Measurements from ENCODE around the gene GPC2. TPM values are rescaled to one million over a fixed set of nuclear protein-coding genes. Genes with fewer than 3 reads are reported as not detected.
A peak's percentile ranks its signal among the peaks of the same experiment; 100 is the strongest.

Gene GPC2
- total and polyA plus RNA-seq, 7 donors: 0.41 to 5.3 (median 0.71) TPM; not detected in 2

- Histone ChIP-seq H3K4me1 (peaks cover 0 to 34% (median 26%) of the 10 kb centered on the region in 4 donors), H3K27me3 (no peaks in the 10 kb centered on the region), H3K27ac (peak overlapping the region in 1 of 4 donors; percentile 8), H3K36me3 (peaks cover 0 to 12% (median 0%) of the 10 kb centered on the region in 4 donors), H3K9me3 (no peaks in the 10 kb centered on the region), H3K4me3 (no peak overlapping the region)
- WGBS, 2 donors: 33 to 80% methylated on average over 13 of the region's 13 CpGs
- intact Hi-C loops (cut with DNase I): no loop called here
- no peak for DNase-seq
- TF ChIP-seq POLR2AphosphoS5 (IDR thresholded peaks at IDR 0.05): no peak
- TF ChIP-seq CTCF (IDR thresholded peaks at IDR 0.05): no peak
- TF ChIP-seq EP300 (IDR thresholded peaks at IDR 0.05): no peak
- TF ChIP-seq POLR2A (IDR thresholded peaks at IDR 0.05): no peak
Measured at GRCh38 chr7:100122067-100122466, 55.1 kb downstream of the GPC2 start.

DNA sequence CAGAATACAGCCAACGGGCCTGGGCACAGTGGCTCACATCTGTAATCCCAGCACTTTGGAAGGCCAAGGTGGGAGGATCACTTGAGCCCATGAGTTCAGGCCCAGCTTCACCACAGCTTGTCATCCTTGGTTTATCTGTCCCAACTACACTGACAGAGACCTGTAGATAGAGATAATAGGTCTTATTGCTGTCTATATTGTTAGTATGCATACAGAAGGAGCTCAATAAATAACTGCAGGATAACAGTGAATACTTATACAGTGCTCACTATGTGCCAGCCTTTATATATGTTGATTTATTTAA, 56.5 kb downstream of the GPC2 start:
- 38 to 58% methylated on average over 1 of the region's 1 CpG for WGBS, 2 donors
- TF ChIP-seq POLR2AphosphoS5 (IDR thresholded peaks at IDR 0.05) (no peak), EP300 (IDR thresholded peaks at IDR 0.05) (no peak), CTCF (IDR thresholded peaks at IDR 0.05) (no peak), POLR2A (IDR thresholded peaks at IDR 0.05) (no peak)
- Histone ChIP-seq H3K4me1 (peaks cover 0 to 24% (median 19%) of the 10 kb centered on the region in 4 donors), H3K4me3 (peak overlapping the region in 2 of 4 donors; percentile 74 to 81), H3K27me3 (no peaks in the 10 kb centered on the region), H3K27ac (peak overlapping the region; percentile 84 to 91 (median 88)), H3K36me3 (peaks cover 0 to 12% (median 0%) of the 10 kb centered on the region in 4 donors), H3K9me3 (no peaks in the 10 kb centered on the region)
- intact Hi-C loops (cut with DNase I): no loop called here
- no peak for DNase-seq

DNA sequence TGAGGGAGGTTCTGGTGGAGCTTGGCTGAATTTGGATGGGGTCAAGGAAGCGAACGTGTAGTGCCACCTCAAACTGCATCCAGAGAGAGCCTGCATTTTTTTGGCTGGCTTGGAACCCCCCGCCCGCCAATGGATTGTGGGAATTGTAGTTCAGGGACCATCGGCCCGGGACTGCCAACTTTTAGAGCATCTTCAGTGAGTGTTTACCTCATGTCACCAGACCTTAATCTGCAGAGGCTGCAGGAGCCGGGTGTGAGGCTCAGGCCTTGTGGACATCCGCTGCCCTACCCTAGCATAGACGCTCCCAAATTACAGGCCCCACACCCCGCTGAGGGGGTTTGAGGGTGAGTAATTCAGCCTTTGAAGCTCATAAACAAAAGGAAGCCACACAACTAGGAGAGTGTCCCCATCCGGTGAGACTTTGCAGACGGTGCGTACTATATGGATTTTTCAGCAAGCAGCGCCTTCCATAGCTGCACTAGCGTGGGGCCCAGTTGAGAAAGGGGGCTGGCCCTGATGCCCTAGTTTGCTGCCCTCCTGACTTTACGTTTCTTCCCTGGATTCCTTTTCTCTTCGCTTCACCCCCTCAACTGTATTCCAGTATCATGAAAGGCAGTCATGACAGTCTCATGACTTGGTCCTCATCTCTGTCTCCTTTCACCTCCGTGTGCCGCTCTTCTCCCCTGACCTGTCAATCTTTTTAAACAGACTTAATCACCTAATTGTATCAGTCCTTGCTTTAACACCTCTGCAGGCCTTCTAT, 57.0 kb downstream of the GPC2 start:
- Histone ChIP-seq H3K4me3 (peak overlapping the region; percentile 61 to 81 (median 73)), H3K27ac (peak overlapping the region; percentile 84 to 91 (median 88)), H3K36me3 (peaks cover 0 to 12% (median 0%) of the 10 kb centered on the region in 4 donors), H3K4me1 (peaks cover 0 to 20% (median 18%) of the 10 kb centered on the region in 4 donors), H3K9me3 (no peaks in the 10 kb centered on the region), H3K27me3 (no peaks in the 10 kb centered on the region)
- WGBS, 2 donors: 27 to 35% methylated on average over 19 of the region's 19 CpGs
- intact Hi-C loops (cut with DNase I): loop anchor here (2.0 kb wide), 1 partner anchor 19 kb away; the partner anchor contains the start of genes AP4M1 and MCM7
- peak in 1 of 4 donors; percentile 40 for TF ChIP-seq POLR2AphosphoS5 (IDR thresholded peaks at IDR 0.05)
- no peak for TF ChIP-seq POLR2A (IDR thresholded peaks at IDR 0.05)
- TF ChIP-seq EP300 (IDR thresholded peaks at IDR 0.05): no peak
- TF ChIP-seq CTCF (IDR thresholded peaks at IDR 0.05): no peak
- DNase-seq: peak; percentile 93

Other genes with a start within 250 kb of the GPC2 start
- under 1 TPM in 3 of 4 donors, not detected in 1; 0.33 to 0.95 (median 0.71) TPM for gene GJC3, start 247.8 kb downstream of the GPC2 start, total RNA-seq
- gene GJC3, start 247.8 kb downstream of the GPC2 start, polyA plus RNA-seq: under 1 TPM in 1 of 3 donors, not detected in 2; 0.31 TPM
- 10 to 100 TPM in 1 of 4 donors, 1 to 10 TPM in 2, under 1 TPM in 1; 0.66 to 17.1 (median 4.1) TPM for gene AZGP1, start 201.3 kb downstream of the GPC2 start, total RNA-seq
- 10 to 100 TPM in 1 of 3 donors, 1 to 10 TPM in 2; 4.6 to 10.2 (median 7.9) TPM for gene AZGP1, start 201.3 kb downstream of the GPC2 start, polyA plus RNA-seq
- 10 to 100 TPM; 27.8 to 32.7 (median 31.6) TPM for gene ZKSCAN1, start 161.8 kb downstream of the GPC2 start, total RNA-seq
- 10 to 100 TPM in 2 of 3 donors, 1 to 10 TPM in 1; 8.4 to 22.4 (median 11.3) TPM for gene ZKSCAN1, start 161.8 kb downstream of the GPC2 start, polyA plus RNA-seq
- gene ZSCAN21, start 127.6 kb downstream of the GPC2 start, total RNA-seq: 10 to 100 TPM; 14.7 to 21.8 (median 17.4) TPM
- gene ZSCAN21, start 127.6 kb downstream of the GPC2 start, polyA plus RNA-seq: 1 to 10 TPM; 4.2 to 4.3 (median 4.2) TPM
- gene ZNF3, start 95.7 kb downstream of the GPC2 start, total RNA-seq: 10 to 100 TPM; 17.9 to 28.0 (median 22.6) TPM
- 10 to 100 TPM; 17.1 to 19.2 (median 18.8) TPM for gene ZNF3, start 95.7 kb downstream of the GPC2 start, polyA plus RNA-seq
- gene COPS6, start 88.4 kb downstream of the GPC2 start, total RNA-seq: 10 to 100 TPM; 58.4 to 87.4 (median 68.4) TPM
- gene COPS6, start 88.4 kb downstream of the GPC2 start, polyA plus RNA-seq: 10 to 100 TPM; 80.2 to 91.3 (median 87.1) TPM
- 10 to 100 TPM; 30.7 to 43.6 (median 37.4) TPM for gene MCM7, start 76.0 kb downstream of the GPC2 start, total RNA-seq
- 10 to 100 TPM; 29.6 to 99.3 (median 32.4) TPM for gene MCM7, start 76.0 kb downstream of the GPC2 start, polyA plus RNA-seq
- gene AP4M1, start 75.7 kb downstream of the GPC2 start, total RNA-seq: 10 to 100 TPM; 18.1 to 26.6 (median 20.8) TPM
- gene AP4M1, start 75.7 kb downstream of the GPC2 start, polyA plus RNA-seq: 10 to 100 TPM; 14.6 to 17.3 (median 16.2) TPM
- gene TAF6, start 58.0 kb downstream of the GPC2 start, total RNA-seq: 10 to 100 TPM; 56.6 to 87.8 (median 65.2) TPM
- 10 to 100 TPM; 18.0 to 37.8 (median 18.7) TPM for gene TAF6, start 58.0 kb downstream of the GPC2 start, polyA plus RNA-seq
- 10 to 100 TPM; 13.9 to 26.6 (median 15.5) TPM for gene CNPY4, start 57.7 kb downstream of the GPC2 start, total RNA-seq
- 10 to 100 TPM in 1 of 3 donors, 1 to 10 TPM in 2; 4.4 to 14.2 (median 5.4) TPM for gene CNPY4, start 57.7 kb downstream of the GPC2 start, polyA plus RNA-seq
- 1 to 10 TPM; 2.5 to 5.8 (median 4.3) TPM for gene MBLAC1, start 50.4 kb downstream of the GPC2 start, total RNA-seq
- 1 to 10 TPM; 1.6 to 4.2 (median 2.6) TPM for gene MBLAC1, start 50.4 kb downstream of the GPC2 start, polyA plus RNA-seq
- 100 to 1,000 TPM; 222 to 309 (median 264) TPM for gene LAMTOR4, start 28.5 kb downstream of the GPC2 start, total RNA-seq
- gene LAMTOR4, start 28.5 kb downstream of the GPC2 start, polyA plus RNA-seq: 100 to 1,000 TPM; 409 to 626 (median 469) TPM
- gene TRAPPC14, start 18.7 kb downstream of the GPC2 start, total RNA-seq: 10 to 100 TPM in 1 of 4 donors, 1 to 10 TPM in 3; 3.9 to 11.6 (median 6.3) TPM
- gene TRAPPC14, start 18.7 kb downstream of the GPC2 start, polyA plus RNA-seq: 10 to 100 TPM; 14.4 to 39.3 (median 15.3) TPM
- gene GAL3ST4, start 8.8 kb downstream of the GPC2 start, total RNA-seq: 1 to 10 TPM; 1.2 to 6.4 (median 3.1) TPM
- 1 to 10 TPM; 1.2 to 6.2 (median 3.9) TPM for gene GAL3ST4, start 8.8 kb downstream of the GPC2 start, polyA plus RNA-seq
- under 1 TPM in 2 of 4 donors, not detected in 2; 0.14 to 0.36 TPM for gene STAG3, start 537 bp upstream of the GPC2 start, total RNA-seq
- gene STAG3, start 537 bp upstream of the GPC2 start, polyA plus RNA-seq: 10 to 100 TPM in 1 of 3 donors, 1 to 10 TPM in 1, under 1 TPM in 1; 0.92 to 32.6 (median 3.6) TPM
- under 1 TPM in 3 of 4 donors, not detected in 1; 0.16 to 0.95 (median 0.36) TPM for gene PVRIG, start 42.6 kb upstream of the GPC2 start, total RNA-seq
- 10 to 100 TPM in 1 of 3 donors, under 1 TPM in 1, not detected in 1; 0.60 to 12.0 TPM for gene PVRIG, start 42.6 kb upstream of the GPC2 start, polyA plus RNA-seq
- gene SPDYE3, start 130.3 kb upstream of the GPC2 start, total RNA-seq: not detected
- gene SPDYE3, start 130.3 kb upstream of the GPC2 start, polyA plus RNA-seq: under 1 TPM in 1 of 3 donors, not detected in 2; 0.16 TPM
- 10 to 100 TPM; 25.3 to 56.2 (median 44.4) TPM for gene PILRB, start 180.7 kb upstream of the GPC2 start, total RNA-seq
- gene PILRB, start 180.7 kb upstream of the GPC2 start, polyA plus RNA-seq: 10 to 100 TPM in 1 of 3 donors, 1 to 10 TPM in 2; 4.9 to 65.6 (median 7.2) TPM
- gene PILRA, start 196.1 kb upstream of the GPC2 start, total RNA-seq: 10 to 100 TPM in 1 of 4 donors, 1 to 10 TPM in 3; 5.0 to 10.0 (median 5.9) TPM
- 1 to 10 TPM; 5.4 to 6.9 (median 5.5) TPM for gene PILRA, start 196.1 kb upstream of the GPC2 start, polyA plus RNA-seq